BJ (cell line): ENCODE data around the gene COX8A. TPM values are rescaled to one million over a fixed set of nuclear protein-coding genes. Genes with fewer than 3 reads are reported as not detected.

Source experiments
- CTCF ChIA-PET: fragments of 350-600 bp; formaldehyde crosslinking; extraction: SDS; loops from one replicate; lab custom pipeline; 2021; ENCODE audit warnings: antibody characterized with exemption, inconsistent platforms; lab: Yijun Ruan, JAX
- POLR2A ChIA-PET: fragments of 300-600 bp; sonication (Branson Sonifier 250); formaldehyde crosslinking; extraction: SDS; loops from one replicate; lab custom pipeline; 2021; ENCODE audit warnings: antibody characterized with exemption; lab: Charles Lee
- DNase-seq: peaks from one replicate; pipeline ENCODE4 v3.0.0-alpha.2; 2011; ENCODE audit warnings: low read depth
- H3K27me3 ChIP-seq: 2 replicates; pipeline ENCODE4 v1.6.0; 2011; ENCODE audit warnings: low read length; ENCODE audit not compliant: control insufficient read depth, insufficient read depth
- H3K36me3 ChIP-seq: 2 replicates; pipeline ENCODE4 v1.5.1; 2011; ENCODE audit warnings: low read length; ENCODE audit not compliant: control insufficient read depth, insufficient read depth
- H3K4me3 ChIP-seq: 2 replicates; pipeline ENCODE4 v1.5.1; 2011; ENCODE audit warnings: low read depth, mild to moderate bottlenecking, control low read depth, low read length
- polyA minus RNA-seq: library from RNA; depleted of rRNA, polyadenylated mRNA; stranded (reverse); fragments of >200 nt; gene quantifications from 2 replicates; pipeline ENCODE4 v1.2.3, GENCODE V29; 2011; rRNA and poly(A)+ RNA removed
- polyA plus RNA-seq: library from polyadenylated mRNA; depleted of rRNA; stranded (reverse); fragments of >200 nt; gene quantifications from 2 replicates; pipeline ENCODE4 v1.2.3, GENCODE V29; 2011; rRNA removed
- TF ChIP-seq, protein P1 (sequence below): IDR thresholded peaks from 2 replicates; pipeline ENCODE4 v1.5.1; 2011; ENCODE audit warnings: low read depth, mild to moderate bottlenecking, control low read depth, inconsistent platforms, low read length, moderate library complexity; ENCODE audit not compliant: insufficient read depth

Gene COX8A, protein sequence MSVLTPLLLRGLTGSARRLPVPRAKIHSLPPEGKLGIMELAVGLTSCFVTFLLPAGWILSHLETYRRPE
- polyA plus RNA-seq (359 and 527 TPM in 2 replicates), polyA minus RNA-seq (202 and 270 TPM in 2 replicates)

DNA sequence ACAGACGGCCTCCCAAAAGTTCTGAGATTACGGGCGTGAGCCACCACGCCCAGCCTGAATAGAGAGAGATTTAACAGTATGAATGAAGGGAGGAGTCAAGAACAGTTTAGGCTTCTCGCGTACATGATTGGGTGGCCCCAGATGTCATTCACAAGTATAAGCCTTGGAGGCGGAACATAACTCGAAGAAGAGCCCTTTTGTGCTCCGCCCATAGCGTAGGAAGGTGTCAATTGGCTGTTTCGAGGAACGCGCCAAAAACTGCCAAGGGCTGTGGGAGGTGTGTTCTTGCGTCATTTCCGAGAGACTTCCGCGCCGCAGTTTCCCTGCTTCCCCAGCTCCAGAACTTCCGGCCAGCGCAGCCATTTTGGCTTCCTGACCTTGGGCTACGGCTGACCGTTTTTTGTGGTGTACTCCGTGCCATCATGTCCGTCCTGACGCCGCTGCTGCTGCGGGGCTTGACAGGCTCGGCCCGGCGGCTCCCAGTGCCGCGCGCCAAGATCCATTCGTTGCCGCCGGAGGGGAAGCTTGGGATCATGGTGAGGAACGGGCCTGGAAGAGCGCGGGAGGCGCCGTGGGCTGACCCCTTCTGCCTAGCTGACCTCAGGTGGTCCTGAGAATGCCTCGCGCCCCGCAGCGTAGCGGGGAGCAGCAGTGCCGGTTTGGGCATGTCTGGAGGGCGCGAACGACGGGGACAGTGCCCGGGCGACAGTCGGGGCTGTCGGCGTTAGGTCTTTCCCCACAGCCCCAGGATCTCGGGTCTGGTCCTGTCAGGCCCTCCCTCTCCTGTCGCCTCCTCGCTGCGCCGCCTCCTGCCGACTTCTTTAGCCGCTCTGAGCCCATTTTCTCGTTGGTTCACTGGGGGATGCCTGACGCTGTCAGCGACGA lies at the start of gene COX8A:
Gene COX8A, plus strand, starts transcription at position 362 of the 885 bp plus-strand sequence. Its CDS starts 61 bp downstream, at position 423.
- ChIA-PET CTCF (interaction anchor here (0.8 to 1.5 kb wide), 6 partner anchors 13 to 178 kb away, joined by 3 to 6 read pairs (median 3); no protein-coding TSS in a partner anchor), POLR2A (interaction anchor here (0.5 to 0.6 kb wide), 2 partner anchors 136 to 150 kb away, joined by 5 to 6 read pairs; no protein-coding TSS in a partner anchor)
- peak within 1 kb of the TSS; percentile 100 for H3K4me3 ChIP-seq
- H3K27me3 ChIP-seq, result no peaks in the 10 kb centered on the region
- TF ChIP-seq, protein P1, sequence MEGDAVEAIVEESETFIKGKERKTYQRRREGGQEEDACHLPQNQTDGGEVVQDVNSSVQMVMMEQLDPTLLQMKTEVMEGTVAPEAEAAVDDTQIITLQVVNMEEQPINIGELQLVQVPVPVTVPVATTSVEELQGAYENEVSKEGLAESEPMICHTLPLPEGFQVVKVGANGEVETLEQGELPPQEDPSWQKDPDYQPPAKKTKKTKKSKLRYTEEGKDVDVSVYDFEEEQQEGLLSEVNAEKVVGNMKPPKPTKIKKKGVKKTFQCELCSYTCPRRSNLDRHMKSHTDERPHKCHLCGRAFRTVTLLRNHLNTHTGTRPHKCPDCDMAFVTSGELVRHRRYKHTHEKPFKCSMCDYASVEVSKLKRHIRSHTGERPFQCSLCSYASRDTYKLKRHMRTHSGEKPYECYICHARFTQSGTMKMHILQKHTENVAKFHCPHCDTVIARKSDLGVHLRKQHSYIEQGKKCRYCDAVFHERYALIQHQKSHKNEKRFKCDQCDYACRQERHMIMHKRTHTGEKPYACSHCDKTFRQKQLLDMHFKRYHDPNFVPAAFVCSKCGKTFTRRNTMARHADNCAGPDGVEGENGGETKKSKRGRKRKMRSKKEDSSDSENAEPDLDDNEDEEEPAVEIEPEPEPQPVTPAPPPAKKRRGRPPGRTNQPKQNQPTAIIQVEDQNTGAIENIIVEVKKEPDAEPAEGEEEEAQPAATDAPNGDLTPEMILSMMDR, result peak; percentile 39
- DNase-seq, result peak; percentile 99
- peaks cover 7% of the 10 kb centered on the region for H3K36me3 ChIP-seq

DNA sequence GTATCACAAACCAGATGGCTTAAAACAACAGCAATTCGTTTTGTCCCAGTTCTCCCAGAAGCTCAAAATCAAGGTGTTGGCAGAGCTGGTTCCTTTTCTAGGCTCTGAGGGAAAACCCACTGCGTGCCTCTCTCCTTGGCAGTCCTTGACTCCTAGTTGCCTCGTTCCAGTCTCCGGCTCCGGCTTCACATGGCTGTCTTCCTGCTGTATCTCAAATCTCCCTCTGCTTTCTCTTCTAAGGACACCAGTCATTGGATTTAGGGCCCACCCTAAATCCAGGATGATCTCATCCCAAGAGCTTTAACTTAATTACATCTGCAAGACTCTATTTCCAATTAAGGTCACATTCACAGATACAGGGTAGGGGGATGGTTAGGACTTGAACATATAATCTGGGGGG lies 44.8 kb upstream of the COX8A start:
- no peak for DNase-seq
- TF ChIP-seq, protein P1, result no peak
- ChIA-PET CTCF (interaction anchor here (1.4 to 2.5 kb wide), 2 partner anchors 9 to 12 kb away, joined by 3 to 11 read pairs; no protein-coding TSS in a partner anchor), POLR2A (no interaction called here)
- Histone ChIP-seq H3K4me3 (no peak overlapping the region), H3K27me3 (no peaks in the 10 kb centered on the region), H3K36me3 (no peaks in the 10 kb centered on the region)

DNA sequence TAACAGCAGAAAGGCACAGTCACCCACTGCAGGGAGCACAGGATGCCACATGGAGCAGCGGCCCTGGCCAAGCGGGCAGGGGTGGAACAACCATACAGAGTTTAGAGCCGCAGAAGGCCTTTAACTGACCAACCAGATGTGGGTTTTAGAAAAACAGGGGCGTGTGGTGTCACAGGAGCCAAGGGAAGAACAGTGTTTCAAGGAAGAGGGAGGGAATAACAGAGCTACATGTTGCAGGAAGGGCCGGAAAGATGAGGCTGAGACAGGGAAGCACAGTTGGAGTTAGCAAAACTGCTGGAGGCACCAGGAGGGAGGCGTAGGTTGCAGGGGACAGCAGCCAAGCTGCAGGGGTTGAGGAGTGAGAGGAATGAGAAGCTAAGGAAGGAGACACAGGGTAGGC lies 43.4 kb upstream of the COX8A start:
- DNase-seq, result no peak
- Histone ChIP-seq H3K27me3 (no peaks in the 10 kb centered on the region), H3K36me3 (no peaks in the 10 kb centered on the region), H3K4me3 (no peak overlapping the region)
- TF ChIP-seq, protein P1, result no peak
- CTCF ChIA-PET, result interaction anchor here (0.7 to 2.5 kb wide), 5 partner anchors 10 to 59 kb away, joined by 3 to 11 read pairs (median 3); no protein-coding TSS in a partner anchor
- POLR2A ChIA-PET, result no interaction called here

DNA sequence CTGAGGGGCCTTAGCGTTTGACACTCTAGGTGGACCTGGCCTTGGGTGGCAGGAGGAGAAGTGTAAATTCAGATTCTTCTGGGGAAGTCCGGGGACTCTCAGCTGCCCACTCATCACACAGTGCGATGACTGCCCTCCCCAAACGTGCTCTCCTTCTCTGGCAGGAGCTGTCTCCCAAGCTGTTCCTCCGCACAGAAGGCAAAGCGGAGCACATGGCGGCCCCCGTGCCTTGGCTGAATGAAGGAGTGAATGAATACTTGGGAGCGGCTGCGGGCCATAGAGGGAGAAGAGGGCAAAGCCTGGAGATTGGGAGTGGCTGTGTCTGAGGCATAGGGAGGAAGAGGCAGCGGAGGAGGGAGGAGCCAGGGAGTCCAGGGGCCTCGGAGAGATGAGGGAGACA lies 42.5 kb upstream of the COX8A start:
- no peaks in the 10 kb centered on the region for H3K36me3 ChIP-seq
- H3K27me3 ChIP-seq, result no peaks in the 10 kb centered on the region
- ChIA-PET CTCF (interaction anchor here (1.4 kb wide), 1 partner anchor 49 kb away, joined by 3 read pairs; no protein-coding TSS in a partner anchor), POLR2A (no interaction called here)
- H3K4me3 ChIP-seq, result no peak overlapping the region
- TF ChIP-seq, protein P1, result no peak
- DNase-seq, result no peak

DNA sequence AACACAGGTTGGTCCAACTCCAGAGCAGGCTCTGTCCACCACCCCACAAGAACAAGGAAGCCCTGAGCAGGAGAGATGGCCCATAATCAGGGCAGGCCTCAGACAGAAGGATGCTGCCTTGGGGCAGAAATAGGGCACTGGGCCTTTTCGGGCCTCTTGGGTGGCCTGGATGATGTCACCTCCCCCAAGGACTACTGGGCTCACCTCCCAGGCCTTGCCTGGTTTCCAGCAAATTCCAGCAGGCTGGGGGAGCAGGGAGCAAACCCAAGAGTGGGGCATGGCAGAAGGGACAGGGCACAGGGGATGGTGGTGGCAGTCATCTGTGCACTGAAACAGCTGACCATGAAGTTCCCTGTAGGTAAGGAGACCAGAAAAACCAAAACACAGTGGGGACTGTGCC lies 41.0 kb upstream of the COX8A start:
- DNase-seq, result no peak
- ChIA-PET POLR2A (no interaction called here), CTCF (interaction anchor here (0.7 to 1.4 kb wide), 4 partner anchors 12 to 97 kb away, joined by 3 to 5 read pairs (median 4); no protein-coding TSS in a partner anchor)
- H3K4me3 ChIP-seq, result no peak overlapping the region
- H3K36me3 ChIP-seq, result no peaks in the 10 kb centered on the region
- no peaks in the 10 kb centered on the region for H3K27me3 ChIP-seq
- TF ChIP-seq, protein P1, result no peak
